GM23248 (cell line): Measurements from ENCODE around the gene LGALS3BP.

Source experiments
- EZH2 ChIP-seq: fragments of 200-600 bp; sonication (generic); IDR thresholded peaks from 2 replicates; pipeline ENCODE4 v1.6.1; 2018; ENCODE audit warnings: antibody characterized with exemption, mild to moderate bottlenecking; ENCODE audit not compliant: insufficient read depth, poor library complexity, severe bottlenecking
- EZH2phosphoT487 ChIP-seq: fragments of 200-600 bp; sonication (generic); IDR thresholded peaks from 2 replicates; pipeline ENCODE4 v1.6.1; 2018; ENCODE audit warnings: antibody characterized with exemption, moderate library complexity, mild to moderate bottlenecking, low read depth; ENCODE audit not compliant: insufficient read depth

DNA sequence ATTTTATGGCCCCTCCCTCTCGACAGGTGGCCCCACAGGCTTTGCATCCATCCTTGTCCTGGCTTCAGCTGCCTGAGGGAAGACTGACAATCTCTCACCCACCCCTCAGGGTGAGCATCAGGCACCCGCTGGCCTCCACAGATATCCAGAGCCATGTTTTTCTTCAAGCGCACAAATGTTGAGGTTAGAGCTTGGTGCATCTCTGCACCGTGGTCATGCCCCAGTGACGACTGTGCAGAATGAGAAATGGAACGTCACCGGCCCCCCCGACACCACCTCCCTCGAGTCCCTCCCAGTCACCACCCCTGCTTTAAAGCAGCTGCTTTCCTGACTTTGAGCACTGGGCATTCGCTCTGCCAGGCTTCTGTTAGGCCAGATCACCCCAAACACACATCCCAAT lies 34.8 kb downstream of the LGALS3BP start:
- TF ChIP-seq EZH2phosphoT487: no peak
- TF ChIP-seq EZH2: no peak
